GM12874 (cell line): Measurements from ENCODE around the gene FGGY.

ENCODE experiments used
- CTCF ChIP-seq: IDR thresholded peaks from 2 replicates; pipeline ENCODE4 v1.5.1; 2011; ENCODE audit warnings: low read depth, mild to moderate bottlenecking, control low read depth, low read length, moderate library complexity; ENCODE audit not compliant: insufficient read depth

The FGGY gene

GRCh38 chr1:59568158-59568935, 271.5 kb downstream of the FGGY start:
- no peak for TF ChIP-seq CTCF

GRCh38 chr1:59569198-59569597, 272.3 kb downstream of the FGGY start:
- no peak for TF ChIP-seq CTCF

- no peak for TF ChIP-seq CTCF
These were observed 273.6 kb downstream of the FGGY start for GRCh38 chr1:59570524-59570923.

GRCh38 chr1:59574085-59574484, 277.2 kb downstream of the FGGY start:
- no peak for TF ChIP-seq CTCF

- no peak for TF ChIP-seq CTCF
These were observed 280.9 kb downstream of the FGGY start for GRCh38 chr1:59577774-59578173.

- TF ChIP-seq CTCF: no peak
These were observed 282.3 kb downstream of the FGGY start for GRCh38 chr1:59579222-59579621.

GRCh38 chr1:59580257-59580656, 283.4 kb downstream of the FGGY start:
- TF ChIP-seq CTCF: no peak
